CD14-positive monocyte (primary cell): ENCODE results near the gene SNU13. TPM values are rescaled to one million over a fixed set of nuclear protein-coding genes. Genes with fewer than 3 reads are reported as not detected.
"Not testable (repeated sequence)": the region's sequence is repeated elsewhere in the genome, so short reads cannot be mapped to it uniquely, and the experiment has no call there.

Source experiments
- DNase-seq, 3 donors: peaks; one replicate each; pipeline ENCODE4 v3.0.0-alpha.2; 2011 to 2022
- H2AFZ ChIP-seq: 2 replicates; pipeline ENCODE4 v1.6.0; 2012; ENCODE audit warnings: mild to moderate bottlenecking, low read depth, low read length, inconsistent platforms; ENCODE audit not compliant: insufficient read depth, poor library complexity, severe bottlenecking
- H3K27ac ChIP-seq, 2 donors: 1 replicate in 1 of 2; 2 replicates in 1 of 2; pipeline ENCODE4 v1.5.1; 2012 to 2013; ENCODE audit warnings: low read length in 2 of 2, control low read depth in 1 of 2, inconsistent platforms in 1 of 2, low read depth in 1 of 2, mild to moderate bottlenecking in 1 of 2
- H3K27me3 ChIP-seq, 2 donors: one replicate each; pipeline versions ENCODE4 v1.6.0 to v1.6.1; 2011 to 2013; ENCODE audit warnings: low read length in 2 of 2; ENCODE audit not compliant: control insufficient read depth in 2 of 2, insufficient read depth in 2 of 2
- H3K36me3 ChIP-seq, 2 donors: replicated peaks in 1 of 2; 1 replicate in 1 of 2; 2 replicates in 1 of 2; pipeline versions ENCODE4 v1.5.1 to v1.6.1; 2012 to 2013; ENCODE audit warnings: low read length in 2 of 2, control low read depth in 1 of 2, inconsistent platforms in 1 of 2, mild to moderate bottlenecking in 1 of 2; ENCODE audit not compliant: insufficient read depth in 2 of 2, control insufficient read depth in 1 of 2
- H3K4me1 ChIP-seq, 2 donors: 1 replicate in 1 of 2; 2 replicates in 1 of 2; pipeline versions ENCODE4 v1.5.1 to v1.6.1; 2012 to 2013; ENCODE audit warnings: low read length in 2 of 2, control low read depth in 1 of 2, inconsistent platforms in 1 of 2, mild to moderate bottlenecking in 1 of 2, moderate library complexity in 1 of 2; ENCODE audit not compliant: insufficient read depth in 2 of 2, control insufficient read depth in 1 of 2
- H3K4me2 ChIP-seq: replicated peaks from 2 replicates; pipeline ENCODE3; 2012; ENCODE audit warnings: low read length, moderate library complexity, mild to moderate bottlenecking; ENCODE audit not compliant: poor library complexity, severe bottlenecking; ENCODE audit errors: extremely low read depth
- H3K4me3 ChIP-seq, 3 experiments: fragments of 200-600 bp in 1 of 3; sonication (generic) in 1 of 3; replicated peaks in 1 of 3; 1 replicate in 2 of 3; 2 replicates in 1 of 3; pipeline ENCODE4 v1.5.1; 2011 to 2013; ENCODE audit warnings: low read length in 3 of 3, mild to moderate bottlenecking in 3 of 3, control low read depth in 2 of 3, low read depth in 2 of 3, inconsistent platforms in 1 of 3, moderate library complexity in 1 of 3
- H3K79me2 ChIP-seq: 2 replicates; pipeline ENCODE4 v1.6.0; 2012; ENCODE audit warnings: mild to moderate bottlenecking, control low read depth, inconsistent platforms, low read length, moderate library complexity; ENCODE audit not compliant: insufficient read depth
- H3K9ac ChIP-seq: 2 replicates; pipeline ENCODE4 v1.6.0; 2017; ENCODE audit warnings: low read length, mild to moderate bottlenecking; ENCODE audit not compliant: insufficient read depth, poor library complexity, severe bottlenecking
- H3K9me3 ChIP-seq, 2 donors: replicated peaks in 1 of 2; 1 replicate in 1 of 2; 2 replicates in 1 of 2; pipeline versions ENCODE4 v1.5.1 to v1.6.1; 2012 to 2013; ENCODE audit warnings: low read length in 2 of 2, control low read depth in 1 of 2; ENCODE audit not compliant: control insufficient read depth in 1 of 2, insufficient read depth in 1 of 2
- H4K20me1 ChIP-seq: 2 replicates; pipeline ENCODE4 v1.6.0; 2012; ENCODE audit warnings: mild to moderate bottlenecking, low read length, control low read depth, moderate library complexity; ENCODE audit not compliant: insufficient read depth
- H3K27ac Mint-ChIP-seq, 7 donors: one replicate each; pipeline ENCODE4 v1.8.0; 2020; ENCODE audit warnings: mild to moderate bottlenecking in 7 of 7, mixed read lengths in 7 of 7, moderate library complexity in 6 of 7, inconsistent platforms in 2 of 7
- H3K27me3 Mint-ChIP-seq, 3 donors: one replicate each; pipeline ENCODE4 v1.8.0; 2021 to 2022; ENCODE audit warnings: low read depth in 3 of 3, mild to moderate bottlenecking in 3 of 3, mixed read lengths in 3 of 3, moderate library complexity in 3 of 3, inconsistent platforms in 1 of 3
- H3K36me3 Mint-ChIP-seq, 2 donors: one replicate each; pipeline ENCODE4 v1.8.0; 2020; ENCODE audit warnings: mixed read lengths in 2 of 2, inconsistent platforms in 1 of 2, mild to moderate bottlenecking in 1 of 2
- H3K4me1 Mint-ChIP-seq: one replicate; pipeline ENCODE4 v1.8.0; 2020; ENCODE audit warnings: mild to moderate bottlenecking, mixed read lengths
- H3K4me3 Mint-ChIP-seq, 2 donors: one replicate each; pipeline ENCODE4 v1.8.0; 2020; ENCODE audit warnings: mild to moderate bottlenecking in 2 of 2, mixed read lengths in 2 of 2, moderate library complexity in 1 of 2
- H3K9me3 Mint-ChIP-seq, 7 donors: one replicate each; pipeline ENCODE4 v1.8.0; 2020 to 2022; ENCODE audit warnings: mixed read lengths in 7 of 7, mild to moderate bottlenecking in 6 of 7, moderate library complexity in 6 of 7, inconsistent platforms in 2 of 7
- CTCF ChIP-seq: fragments of 200-600 bp; IDR thresholded peaks from one replicate; pipeline ENCODE4 v1.8.0; 2022; ENCODE audit warnings: antibody characterized with exemption, mild to moderate bottlenecking
- WGBS: methylation state at CpG from one replicate; pipeline ENCODE4 v1.1.5; 2013; ENCODE audit warnings: missing lambda C conversion rate; ENCODE audit not compliant: insufficient coverage; 5-methylcytosine and 5-hydroxymethylcytosine counted together
- intact Hi-C, 2 donors: fragments of 100-400 bp; cut with micrococcal nuclease; formaldehyde crosslinking; loops; one replicate each; pipeline versions ENCODE4 v1.15.0 to v1.15.1; 2023
- polyA plus RNA-seq, 3 donors: library from polyadenylated mRNA; depleted of rRNA in 1 of 3; unstranded in 2 of 3; stranded (reverse) in 1 of 3; fragments of 300-500 nt in 2 of 3; fragments of >200 nt in 1 of 3; fragmentation: Illumina TruSeq in 2 of 3; gene quantifications; 1 replicate in 2 of 3; 2 replicates in 1 of 3; pipeline ENCODE4 v1.2.3, GENCODE V29; 2012 to 2021

Gene SNU13
- polyA plus RNA-seq, 3 donors = 90.0 to 168 (median 168) TPM

GRCh38 chr22:41636467-41636866 is 52.2 kb downstream of the SNU13 start:
- Mint-ChIP-seq H3K36me3 (peaks cover 63 to 95% of the 10 kb centered on the region in 2 donors), H3K4me3 (no peak overlapping the region), H3K4me1 (no peaks in the 10 kb centered on the region), H3K27ac (peak overlapping the region in 1 of 7 donors; percentile 15), H3K27me3 (no peaks in the 10 kb centered on the region), H3K9me3 (no peaks in the 10 kb centered on the region)
- intact Hi-C loops = no loop called here
- peaks cover 34% of the 10 kb centered on the region for H3K79me2 ChIP-seq
- H3K27me3 ChIP-seq = no peaks in the 10 kb centered on the region
- H2AFZ ChIP-seq = no peak overlapping the region
- H3K9ac ChIP-seq = no peak overlapping the region
- no peak overlapping the region for H3K4me2 ChIP-seq
- H3K4me1 ChIP-seq = no peaks in the 10 kb centered on the region
- no peaks in the 10 kb centered on the region for H3K9me3 ChIP-seq
- no peak overlapping the region for H3K27ac ChIP-seq
- TF ChIP-seq CTCF = no peak
- WGBS = 90% methylated on average over 2 of the region's 7 CpGs
- no peak for DNase-seq
- peaks cover 47% of the 10 kb centered on the region for H4K20me1 ChIP-seq
- H3K36me3 ChIP-seq = peaks cover 69 to 95% of the 10 kb centered on the region in 2 donors
- H3K4me3 ChIP-seq = no peak overlapping the region

GRCh38 chr22:41634610-41635009 is 54.1 kb downstream of the SNU13 start:
- Histone ChIP-seq H3K36me3 (peaks cover 61 to 82% of the 10 kb centered on the region in 2 donors), H3K79me2 (peaks cover 27% of the 10 kb centered on the region), H4K20me1 (peaks cover 47% of the 10 kb centered on the region)
- H2AFZ ChIP-seq, H3K27me3 Mint-ChIP-seq, H3K9me3 Mint-ChIP-seq, DNase-seq, H3K4me2 ChIP-seq, H3K4me1 ChIP-seq, H3K9me3 ChIP-seq, H3K27me3 ChIP-seq, H3K27ac ChIP-seq, H3K9ac ChIP-seq, H3K4me3 Mint-ChIP-seq, H3K4me1 Mint-ChIP-seq, intact Hi-C loops, H3K4me3 ChIP-seq: not testable (repeated sequence)
- WGBS = 100% methylated on average over 5 of the region's 8 CpGs
- Mint-ChIP-seq H3K36me3 (peaks cover 61 to 90% of the 10 kb centered on the region in 2 donors), H3K27ac (peak overlapping the region in 2 of 7 donors; percentile 8 to 69)

GRCh38 chr22:41631615-41632014 is 57.1 kb downstream of the SNU13 start:
- H3K9me3 Mint-ChIP-seq, H2AFZ ChIP-seq, H3K4me1 Mint-ChIP-seq, DNase-seq, H3K27me3 ChIP-seq, H3K4me3 ChIP-seq, H3K9ac ChIP-seq, H3K4me2 ChIP-seq, H3K9me3 ChIP-seq, intact Hi-C loops, H3K27me3 Mint-ChIP-seq, H3K4me1 ChIP-seq, H3K4me3 Mint-ChIP-seq, H3K27ac ChIP-seq: not testable (repeated sequence)
- peaks cover 61 to 82% of the 10 kb centered on the region in 2 donors for H3K36me3 ChIP-seq
- H3K79me2 ChIP-seq = peaks cover 50% of the 10 kb centered on the region
- H4K20me1 ChIP-seq = peaks cover 70% of the 10 kb centered on the region
- Mint-ChIP-seq H3K27ac (peak overlapping the region in 1 of 7 donors; percentile 13), H3K36me3 (peaks cover 69 to 92% of the 10 kb centered on the region in 2 donors)
- 100% methylated on average over 6 of the region's 23 CpGs for WGBS

- H3K9ac ChIP-seq, H2AFZ ChIP-seq, H3K4me1 Mint-ChIP-seq, H3K27ac ChIP-seq, intact Hi-C loops, H3K9me3 ChIP-seq, H3K4me1 ChIP-seq, DNase-seq, H3K27me3 ChIP-seq, H3K4me3 ChIP-seq, H3K4me3 Mint-ChIP-seq, H3K9me3 Mint-ChIP-seq, H3K27ac Mint-ChIP-seq, H3K4me2 ChIP-seq, H3K27me3 Mint-ChIP-seq: not testable (repeated sequence)
- H3K79me2 ChIP-seq = peaks cover 55% of the 10 kb centered on the region
- 100% methylated on average over 2 of the region's 28 CpGs for WGBS
- H3K36me3 Mint-ChIP-seq = peaks cover 64 to 92% of the 10 kb centered on the region in 2 donors
- H4K20me1 ChIP-seq = peaks cover 72% of the 10 kb centered on the region
- peaks cover 56 to 78% of the 10 kb centered on the region in 2 donors for H3K36me3 ChIP-seq
Measured at GRCh38 chr22:41631115-41631514, 57.6 kb downstream of the SNU13 start.
